ENCODE data around the gene ENO4. TPM values are rescaled to one million over a fixed set of nuclear protein-coding genes. Genes with fewer than 3 reads are reported as not detected.

ENO4 gene
- total RNA-seq, 1 experiment from 2014 or later, result 0.22 TPM

DNA sequence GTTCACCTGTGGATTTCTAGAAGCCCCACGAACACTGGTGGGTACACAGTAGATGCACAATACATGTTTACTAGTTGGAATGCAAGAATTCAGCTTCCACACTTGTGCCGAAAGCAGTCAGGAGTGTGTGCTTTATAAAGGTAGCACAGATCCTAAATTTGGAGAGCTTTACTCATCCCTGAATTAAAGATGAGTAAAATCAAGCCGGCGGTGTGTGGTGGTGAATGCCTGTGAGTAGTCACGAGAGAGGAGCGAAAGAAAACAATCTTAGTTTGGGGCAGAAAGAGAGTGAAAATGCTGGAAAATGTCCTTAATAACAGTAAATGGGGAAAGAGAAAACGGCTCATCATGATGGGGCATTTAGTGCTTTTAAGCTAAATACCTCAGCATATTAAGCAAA, 13.6 kb upstream of the ENO4 start:
- H3K79me2 ChIP-seq (ENCODE audit: insufficient read depth, low read length), result no peaks in the 10 kb centered on the region
- RAD21 ChIA-PET (ENCODE audit: low non-redundant PET in 1 of 2, low total read pairs in 2 of 2, uncharacterized antibody in 2 of 2, unreplicated experiment in 2 of 2), result no interaction called here
- no peaks in the 10 kb centered on the region for H4K20me1 ChIP-seq (ENCODE audit: insufficient read depth)
- no peak overlapping the region for H3K9ac ChIP-seq (ENCODE audit: low read length)
- H3K9me2 ChIP-seq (ENCODE audit: insufficient read depth), result no peaks in the 10 kb centered on the region
- CTCF ChIA-PET, result interaction anchor here (1.3 kb wide), 1 partner anchor 339 kb away, joined by 4 read pairs; no protein-coding TSS in a partner anchor
- no peak overlapping the region for H3K27ac ChIP-seq (ENCODE audit: low read depth, low read length)
- TF ChIP-seq, protein P1, sequence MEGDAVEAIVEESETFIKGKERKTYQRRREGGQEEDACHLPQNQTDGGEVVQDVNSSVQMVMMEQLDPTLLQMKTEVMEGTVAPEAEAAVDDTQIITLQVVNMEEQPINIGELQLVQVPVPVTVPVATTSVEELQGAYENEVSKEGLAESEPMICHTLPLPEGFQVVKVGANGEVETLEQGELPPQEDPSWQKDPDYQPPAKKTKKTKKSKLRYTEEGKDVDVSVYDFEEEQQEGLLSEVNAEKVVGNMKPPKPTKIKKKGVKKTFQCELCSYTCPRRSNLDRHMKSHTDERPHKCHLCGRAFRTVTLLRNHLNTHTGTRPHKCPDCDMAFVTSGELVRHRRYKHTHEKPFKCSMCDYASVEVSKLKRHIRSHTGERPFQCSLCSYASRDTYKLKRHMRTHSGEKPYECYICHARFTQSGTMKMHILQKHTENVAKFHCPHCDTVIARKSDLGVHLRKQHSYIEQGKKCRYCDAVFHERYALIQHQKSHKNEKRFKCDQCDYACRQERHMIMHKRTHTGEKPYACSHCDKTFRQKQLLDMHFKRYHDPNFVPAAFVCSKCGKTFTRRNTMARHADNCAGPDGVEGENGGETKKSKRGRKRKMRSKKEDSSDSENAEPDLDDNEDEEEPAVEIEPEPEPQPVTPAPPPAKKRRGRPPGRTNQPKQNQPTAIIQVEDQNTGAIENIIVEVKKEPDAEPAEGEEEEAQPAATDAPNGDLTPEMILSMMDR (IDR thresholded peaks at IDR 0.05 in 2 of 3, conservative IDR thresholded peaks at IDR 0.05 in 1 of 3; ENCODE audit: borderline replicate concordance in 1 of 3, insufficient read depth in 1 of 3, low read depth in 2 of 3, low read length in 2 of 3), result no peak
- no peak for TF ChIP-seq REST (IDR thresholded peaks at IDR 0.05; ENCODE audit: low read depth)
- no peak for TF ChIP-seq POLR2A (IDR thresholded peaks at IDR 0.05; ENCODE audit: borderline replicate concordance, extremely low read depth, insufficient read depth, insufficient read length)
- TF ChIP-seq EZH2 (IDR thresholded peaks at IDR 0.05), result no peak
- TF ChIP-seq SIN3A (IDR thresholded peaks at IDR 0.05; ENCODE audit: low read depth), result no peak
- no peak for TF ChIP-seq ZNF274 (IDR thresholded peaks at IDR 0.05; ENCODE audit: low read depth, low read length)
- TF ChIP-seq TCF7L2 (IDR thresholded peaks at IDR 0.05; ENCODE audit: borderline replicate concordance, extremely low read depth, insufficient read depth, insufficient read length), result no peak
- no peak for TF ChIP-seq FOSL1 (IDR thresholded peaks at IDR 0.05; ENCODE audit: low read depth)
- no peak for TF ChIP-seq EZH2phosphoT487 (IDR thresholded peaks at IDR 0.05; ENCODE audit: borderline replicate concordance)
- TF ChIP-seq ZBTB33 (IDR thresholded peaks at IDR 0.05; ENCODE audit: extremely low read depth, insufficient replicate concordance, low read length), result no peak
- no peak for TF ChIP-seq ZFX (IDR thresholded peaks at IDR 0.05)
- TF ChIP-seq POLR2AphosphoS5 (IDR thresholded peaks at IDR 0.05; ENCODE audit: low read depth, low read length), result no peak
- no peak for TF ChIP-seq MAX (IDR thresholded peaks at IDR 0.05)
- no peak for TF ChIP-seq ELF1 (IDR thresholded peaks at IDR 0.05; ENCODE audit: borderline replicate concordance, low read depth)
- TF ChIP-seq SP1 (IDR thresholded peaks at IDR 0.05; ENCODE audit: low read depth), result no peak
- H2AFZ ChIP-seq (ENCODE audit: low read depth, low read length, poor library complexity, severe bottlenecking), result no peak overlapping the region
- no peaks in the 10 kb centered on the region for H3K27me3 ChIP-seq (ENCODE audit: insufficient read depth, low read length)
- intact Hi-C loops (cut with micrococcal nuclease), result no loop called here
- H3K36me3 ChIP-seq (ENCODE audit: control insufficient read depth in 1 of 2, insufficient read depth in 2 of 2, low read length in 2 of 2), result 0 out of 4 replicates have a peak, but pooled peaks cover 0 to 4% of the 10 kb centered on the region in 2 experiments
- no peak for DNase-seq (ENCODE audit: low read depth, low spot score)
- H3K9me3 ChIP-seq (ENCODE audit: control insufficient read depth in 1 of 2, insufficient read depth in 1 of 2, low read depth in 1 of 2, low read length in 2 of 2), result no peaks in the 10 kb centered on the region
- ATAC-seq, result no peak
- no peak overlapping the region for H3K4me2 ChIP-seq (ENCODE audit: low read length)
- no peaks in the 10 kb centered on the region for H3K4me1 ChIP-seq (ENCODE audit: control insufficient read depth in 1 of 2, insufficient read depth in 2 of 2, low read length in 2 of 2)
- POLR2A ChIA-PET, result no interaction called here
- no peak overlapping the region for H3K4me3 ChIP-seq (replicated peaks in 1 of 2; ENCODE audit: low read depth in 1 of 2, low read length in 2 of 2)
- no TSS peak for BruUV-seq (replicated peaks)

All from HCT116 (cell line).